ENCODE results near the gene UNC5B. TPM values are rescaled to one million over a fixed set of nuclear protein-coding genes. Genes with fewer than 3 reads are reported as not detected.
A peak's percentile ranks its signal among the peaks of the same experiment; 100 is the strongest.

The UNC5B gene
- total and polyA plus RNA-seq, 2 experiments from 2014 or later = 12.7 to 15.5 TPM

DNA sequence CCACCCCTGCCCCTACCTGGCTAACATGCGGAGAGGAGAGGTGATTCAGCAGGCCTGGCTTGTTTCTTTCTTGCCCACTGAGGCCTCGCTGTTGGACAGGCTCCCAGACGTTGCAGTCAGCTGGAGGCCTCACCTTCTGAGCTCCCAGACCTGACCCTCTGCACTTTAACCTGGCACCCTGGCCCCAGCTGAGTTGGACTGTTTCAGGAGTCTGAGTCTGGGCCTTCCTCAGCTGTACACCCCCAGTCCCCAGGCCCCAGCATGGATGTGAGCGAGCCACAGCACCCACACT, 35.0 kb downstream of the UNC5B start:
- Histone ChIP-seq H3K36me3 (replicated peaks; ENCODE audit: insufficient read depth, low read depth) (no peaks in the 10 kb centered on the region), H3K4me3 (no peak overlapping the region), H3K79me2 (peaks cover 17% of the 10 kb centered on the region), H3K9me2 (replicated peaks; ENCODE audit: insufficient read depth) (no peaks in the 10 kb centered on the region), H2AFZ (no peak overlapping the region), H3K4me1 (ENCODE audit: insufficient read depth) (peaks cover 52% of the 10 kb centered on the region), H4K20me1 (ENCODE audit: insufficient read depth, poor library complexity, severe bottlenecking) (no peaks in the 10 kb centered on the region), H3K27ac (peak overlapping the region; percentile 95), H3K4me2 (peak overlapping the region; percentile 35), H3K9me3 (ENCODE audit: low read depth) (no peaks in the 10 kb centered on the region), H3K27me3 (no peaks in the 10 kb centered on the region)
- no peak for DNase-seq (ENCODE audit: low spot score)
- TF ChIP-seq, protein P1, sequence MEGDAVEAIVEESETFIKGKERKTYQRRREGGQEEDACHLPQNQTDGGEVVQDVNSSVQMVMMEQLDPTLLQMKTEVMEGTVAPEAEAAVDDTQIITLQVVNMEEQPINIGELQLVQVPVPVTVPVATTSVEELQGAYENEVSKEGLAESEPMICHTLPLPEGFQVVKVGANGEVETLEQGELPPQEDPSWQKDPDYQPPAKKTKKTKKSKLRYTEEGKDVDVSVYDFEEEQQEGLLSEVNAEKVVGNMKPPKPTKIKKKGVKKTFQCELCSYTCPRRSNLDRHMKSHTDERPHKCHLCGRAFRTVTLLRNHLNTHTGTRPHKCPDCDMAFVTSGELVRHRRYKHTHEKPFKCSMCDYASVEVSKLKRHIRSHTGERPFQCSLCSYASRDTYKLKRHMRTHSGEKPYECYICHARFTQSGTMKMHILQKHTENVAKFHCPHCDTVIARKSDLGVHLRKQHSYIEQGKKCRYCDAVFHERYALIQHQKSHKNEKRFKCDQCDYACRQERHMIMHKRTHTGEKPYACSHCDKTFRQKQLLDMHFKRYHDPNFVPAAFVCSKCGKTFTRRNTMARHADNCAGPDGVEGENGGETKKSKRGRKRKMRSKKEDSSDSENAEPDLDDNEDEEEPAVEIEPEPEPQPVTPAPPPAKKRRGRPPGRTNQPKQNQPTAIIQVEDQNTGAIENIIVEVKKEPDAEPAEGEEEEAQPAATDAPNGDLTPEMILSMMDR (IDR thresholded peaks at IDR 0.05; ENCODE audit: poor library complexity) = no peak
- TF ChIP-seq EZH2 (IDR thresholded peaks at IDR 0.05; ENCODE audit: borderline replicate concordance) (no peak), EZH2phosphoT487 (IDR thresholded peaks at IDR 0.05; ENCODE audit: low read depth, severe bottlenecking, unreplicated experiment) (no peak)
- 74% methylated on average over 4 of the region's 4 CpGs for WGBS (ENCODE audit: low lambda C conversion rate, missing lambda C conversion rate)

- Histone ChIP-seq H2AFZ (no peak overlapping the region), H3K27ac (peak overlapping the region; percentile 95), H3K9me2 (replicated peaks; ENCODE audit: insufficient read depth) (no peaks in the 10 kb centered on the region), H3K27me3 (no peaks in the 10 kb centered on the region), H3K9me3 (ENCODE audit: low read depth) (no peaks in the 10 kb centered on the region), H3K4me3 (no peak overlapping the region), H3K36me3 (replicated peaks; ENCODE audit: insufficient read depth, low read depth) (no peaks in the 10 kb centered on the region), H3K4me1 (ENCODE audit: insufficient read depth) (peaks cover 55% of the 10 kb centered on the region), H4K20me1 (ENCODE audit: insufficient read depth, poor library complexity, severe bottlenecking) (no peaks in the 10 kb centered on the region), H3K4me2 (peak overlapping the region; percentile 35), H3K79me2 (peaks cover 17% of the 10 kb centered on the region)
- 100% methylated on average over 1 of the region's 1 CpG for WGBS (ENCODE audit: low lambda C conversion rate, missing lambda C conversion rate)
- TF ChIP-seq EZH2 (IDR thresholded peaks at IDR 0.05; ENCODE audit: borderline replicate concordance) (no peak), EZH2phosphoT487 (IDR thresholded peaks at IDR 0.05; ENCODE audit: low read depth, severe bottlenecking, unreplicated experiment) (no peak)
- TF ChIP-seq, protein P1 (IDR thresholded peaks at IDR 0.05; ENCODE audit: poor library complexity) = no peak
- no peak for DNase-seq (ENCODE audit: low spot score)
Measured at GRCh38 chr10:71247804-71248203, 35.4 kb downstream of the UNC5B start.

DNA sequence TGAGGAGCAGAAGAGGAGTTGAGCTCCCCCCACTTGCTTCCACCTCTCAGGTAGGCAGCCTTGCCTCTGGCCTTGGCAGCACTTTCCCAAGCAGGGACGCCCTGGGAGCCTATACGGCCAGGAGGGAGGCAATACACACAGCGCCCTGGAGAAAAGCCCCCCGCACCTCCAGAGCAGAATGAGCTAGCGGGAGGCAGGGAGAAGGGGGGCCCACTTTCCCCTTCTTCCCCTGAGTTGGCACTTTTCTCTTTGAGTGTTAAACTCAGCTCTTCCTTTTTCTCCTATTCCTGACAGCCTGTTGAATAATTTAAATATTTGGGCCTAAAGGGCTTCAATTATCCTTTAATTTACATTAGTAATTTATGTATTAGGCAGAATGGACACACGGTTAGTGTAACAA, 35.8 kb downstream of the UNC5B start:
- peaks cover 56% of the 10 kb centered on the region for H3K4me1 ChIP-seq (ENCODE audit: insufficient read depth)
- TF ChIP-seq EZH2 (IDR thresholded peaks at IDR 0.05; ENCODE audit: borderline replicate concordance) = no peak
- TF ChIP-seq, protein P1 (IDR thresholded peaks at IDR 0.05; ENCODE audit: poor library complexity) = no peak
- no peak for TF ChIP-seq EZH2phosphoT487 (IDR thresholded peaks at IDR 0.05; ENCODE audit: low read depth, severe bottlenecking, unreplicated experiment)
- WGBS (ENCODE audit: low lambda C conversion rate, missing lambda C conversion rate) = 71% methylated on average over 6 of the region's 6 CpGs

DNA sequence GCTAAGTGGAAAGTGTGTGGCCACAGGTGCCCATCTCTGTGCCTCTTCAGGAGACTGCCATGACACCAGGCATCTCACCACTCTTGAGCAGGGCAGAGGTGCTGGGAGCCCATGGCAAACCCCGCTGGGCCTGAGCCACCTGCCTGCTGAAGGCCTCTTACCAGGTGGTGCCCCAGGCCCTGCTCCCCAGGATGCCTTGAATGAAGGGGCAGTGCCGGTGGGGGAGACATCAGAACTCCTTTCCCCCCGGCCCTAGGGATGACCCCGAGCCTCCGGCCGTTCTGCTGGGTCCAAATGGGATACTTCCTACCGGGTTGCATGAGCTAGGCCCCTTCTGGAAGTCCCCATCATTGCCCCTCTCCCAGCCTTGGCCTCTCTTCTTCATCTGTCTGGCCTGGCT, 37.6 kb downstream of the UNC5B start:
- H3K4me3 ChIP-seq = no peak overlapping the region
- no peaks in the 10 kb centered on the region for H3K27me3 ChIP-seq
- H3K4me1 ChIP-seq (ENCODE audit: insufficient read depth) = peaks cover 47% of the 10 kb centered on the region
- no peak overlapping the region for H3K27ac ChIP-seq
- no peaks in the 10 kb centered on the region for H3K9me2 ChIP-seq (replicated peaks; ENCODE audit: insufficient read depth)
- TF ChIP-seq, protein P1 (IDR thresholded peaks at IDR 0.05; ENCODE audit: poor library complexity) = no peak
- TF ChIP-seq EZH2phosphoT487 (IDR thresholded peaks at IDR 0.05; ENCODE audit: low read depth, severe bottlenecking, unreplicated experiment) (no peak), EZH2 (IDR thresholded peaks at IDR 0.05; ENCODE audit: borderline replicate concordance) (no peak)
- peaks cover 16% of the 10 kb centered on the region for H3K79me2 ChIP-seq
- no peak for DNase-seq (ENCODE audit: low spot score)
- no peaks in the 10 kb centered on the region for H4K20me1 ChIP-seq (ENCODE audit: insufficient read depth, poor library complexity, severe bottlenecking)
- H3K9me3 ChIP-seq (ENCODE audit: low read depth) = no peaks in the 10 kb centered on the region
- no peak overlapping the region for H2AFZ ChIP-seq
- WGBS (ENCODE audit: low lambda C conversion rate, missing lambda C conversion rate) = 91% methylated on average over 7 of the region's 7 CpGs
- H3K36me3 ChIP-seq (replicated peaks; ENCODE audit: insufficient read depth, low read depth) = no peaks in the 10 kb centered on the region
- no peak overlapping the region for H3K4me2 ChIP-seq

More for the DNA sequence above, 35.8 kb downstream of the UNC5B start:
- Histone ChIP-seq H3K9me2 (replicated peaks; ENCODE audit: insufficient read depth) (no peaks in the 10 kb centered on the region), H3K4me2 (no peak overlapping the region), H3K27me3 (no peaks in the 10 kb centered on the region), H4K20me1 (ENCODE audit: insufficient read depth, poor library complexity, severe bottlenecking) (no peaks in the 10 kb centered on the region), H2AFZ (no peak overlapping the region), H3K36me3 (replicated peaks; ENCODE audit: insufficient read depth, low read depth) (no peaks in the 10 kb centered on the region), H3K79me2 (peaks cover 15% of the 10 kb centered on the region), H3K27ac (peak overlapping the region; percentile 95), H3K9me3 (ENCODE audit: low read depth) (no peaks in the 10 kb centered on the region), H3K4me3 (no peak overlapping the region)
- no peak for DNase-seq (ENCODE audit: low spot score)
